KOPT-K1 (cell line): Measurements from ENCODE around the gene USP7.
"Not testable (repeated sequence)": the region's sequence is repeated elsewhere in the genome, so short reads cannot be mapped to it uniquely, and the experiment has no call there.

ENCODE experiments used
- H3K27ac ChIP-seq: fragments of 200-600 bp; sonication (generic); 2 replicates; pipeline ENCODE4 v1.5.1; 2016; ENCODE audit warnings: antibody characterized with exemption, mild to moderate bottlenecking, low read depth, low read length; ENCODE audit not compliant: poor library complexity, severe bottlenecking
- H3K36me3 ChIP-seq: fragments of 200-600 bp; sonication (generic); 2 replicates; pipeline ENCODE4 v1.5.1; 2017; ENCODE audit warnings: antibody characterized with exemption, mild to moderate bottlenecking, low read length, moderate library complexity; ENCODE audit not compliant: insufficient read depth
- H3K9me3 ChIP-seq: fragments of 200-600 bp; sonication (generic); 2 replicates; pipeline ENCODE4 v1.5.1; 2017; ENCODE audit warnings: antibody characterized with exemption, low read length, mild to moderate bottlenecking; ENCODE audit not compliant: insufficient read depth, poor library complexity, severe bottlenecking

The USP7 gene

DNA sequence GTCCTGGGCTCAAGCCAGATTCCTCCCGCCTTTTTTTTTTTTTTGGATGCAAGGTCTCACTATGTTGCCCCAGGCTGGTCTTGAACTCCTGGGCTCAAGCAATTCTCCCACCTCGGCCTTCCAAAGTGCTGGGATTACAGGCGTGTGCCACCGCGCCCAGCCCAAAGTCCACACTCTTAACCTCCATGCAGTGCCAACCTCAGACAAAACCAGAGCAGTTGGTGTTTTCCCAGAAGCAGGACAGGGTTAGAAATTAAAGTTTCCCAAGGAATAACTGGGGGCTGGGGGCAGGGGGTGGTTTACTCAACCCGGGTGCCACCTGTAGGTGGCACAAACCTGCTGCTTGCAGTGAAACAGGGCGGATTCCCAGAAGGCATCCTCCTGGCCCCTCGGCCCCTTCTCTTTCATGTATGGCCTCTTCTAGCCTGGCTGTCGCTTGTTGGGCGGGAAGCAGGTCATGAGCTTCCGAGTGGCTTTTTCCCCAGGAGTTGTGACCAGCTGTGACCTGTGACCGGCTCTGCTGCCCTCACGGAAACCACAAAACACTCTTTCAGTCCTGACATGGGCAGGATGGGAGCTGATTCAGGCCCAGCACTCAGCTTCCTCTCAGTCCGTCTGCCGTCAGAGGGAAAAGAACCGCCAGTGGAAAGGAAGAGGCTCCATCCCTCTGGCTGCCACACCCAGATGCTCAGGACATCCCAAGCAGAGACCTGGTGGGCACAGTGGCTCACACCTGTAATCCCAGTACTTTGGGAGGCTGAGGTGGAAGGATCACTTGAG lies 25.6 kb upstream of the USP7 start:
- Histone ChIP-seq H3K36me3 (no peaks in the 10 kb centered on the region), H3K27ac (no peak overlapping the region), H3K9me3 (no peaks in the 10 kb centered on the region)

DNA sequence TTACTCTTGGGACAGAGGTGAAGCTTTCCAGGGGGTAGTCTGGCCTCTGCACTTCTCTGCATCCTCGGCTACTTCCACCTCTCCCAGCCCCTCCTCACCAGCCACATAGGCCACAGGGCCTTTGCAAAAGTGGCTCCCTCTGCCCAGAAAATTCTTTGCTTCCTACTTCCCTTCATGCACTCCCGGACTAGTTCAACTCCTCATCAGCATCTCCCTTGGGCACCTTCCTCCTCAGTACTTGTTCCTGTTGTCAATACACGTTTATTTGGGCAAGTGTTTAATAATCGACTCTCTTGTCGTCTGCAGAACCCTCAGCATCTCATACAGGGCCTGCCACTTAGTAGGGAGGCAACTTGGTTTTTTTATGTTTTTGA lies 23.1 kb upstream of the USP7 start:
- no peaks in the 10 kb centered on the region for H3K9me3 ChIP-seq
- H3K36me3 ChIP-seq = no peaks in the 10 kb centered on the region
- H3K27ac ChIP-seq = no peak overlapping the region

DNA sequence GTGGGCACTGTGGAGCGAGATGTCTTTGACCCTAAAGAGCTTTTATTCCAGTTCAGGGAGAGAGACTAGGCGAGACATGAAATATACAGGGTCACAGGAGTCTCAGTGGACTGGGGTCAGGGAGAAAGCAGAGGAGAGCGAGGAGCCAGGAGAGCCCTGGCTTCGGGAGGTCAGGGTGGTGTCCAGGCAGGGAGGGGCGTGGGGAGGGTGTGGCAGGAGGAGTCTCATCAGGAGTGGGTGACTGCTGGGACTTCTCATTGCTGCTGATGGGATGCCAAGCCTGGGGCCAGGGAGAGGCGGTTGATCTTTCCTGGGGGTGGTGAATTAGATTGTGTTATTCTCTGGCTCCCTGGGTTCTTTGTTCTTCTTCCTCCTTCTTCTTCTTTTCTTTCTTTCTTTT lies 22.4 kb upstream of the USP7 start:
- Histone ChIP-seq H3K27ac (no peak overlapping the region), H3K9me3 (no peaks in the 10 kb centered on the region), H3K36me3 (no peaks in the 10 kb centered on the region)

DNA sequence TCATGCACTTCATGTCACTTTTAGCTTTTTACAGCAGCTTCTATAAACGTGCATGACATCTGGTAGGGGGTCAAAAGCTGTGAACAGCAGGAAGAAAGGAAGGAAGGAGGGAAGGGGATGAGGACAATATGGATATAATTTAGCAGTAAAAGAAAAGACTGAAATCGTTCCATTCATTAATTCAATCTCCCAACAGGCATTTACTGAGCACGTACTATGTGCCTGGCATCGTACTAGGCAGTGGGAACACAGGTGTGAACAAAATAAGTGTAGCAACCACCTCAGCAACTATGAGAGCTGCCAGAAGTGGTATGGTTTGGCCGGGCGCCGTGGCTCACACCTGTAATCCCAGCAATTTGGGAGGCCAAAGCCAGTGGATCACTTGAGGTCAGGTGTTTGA lies 19.1 kb upstream of the USP7 start:
- no peaks in the 10 kb centered on the region for H3K9me3 ChIP-seq
- no peak overlapping the region for H3K27ac ChIP-seq
- no peaks in the 10 kb centered on the region for H3K36me3 ChIP-seq

DNA sequence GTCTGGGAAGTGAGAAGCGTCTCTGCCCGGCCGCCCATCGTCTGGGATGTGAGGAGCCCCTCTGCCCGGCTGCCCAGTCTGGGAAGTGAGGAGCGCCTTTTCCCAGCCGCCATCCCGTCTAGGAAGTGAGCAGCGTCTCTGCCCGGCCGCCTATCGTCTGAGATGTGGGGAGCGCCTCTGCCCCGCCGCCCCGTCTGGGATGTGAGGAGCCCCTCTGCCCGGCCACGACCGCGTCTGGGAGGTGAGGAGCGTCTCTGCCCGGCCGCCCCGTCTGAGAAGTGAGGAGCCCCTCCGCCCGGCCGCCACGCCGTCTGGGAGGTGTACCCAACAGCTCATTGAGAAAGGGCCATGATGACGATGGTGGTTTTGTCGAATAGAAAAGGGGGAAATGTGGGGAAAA lies 18.2 kb upstream of the USP7 start:
- not testable (repeated sequence) for H3K36me3 ChIP-seq, H3K9me3 ChIP-seq, H3K27ac ChIP-seq

DNA sequence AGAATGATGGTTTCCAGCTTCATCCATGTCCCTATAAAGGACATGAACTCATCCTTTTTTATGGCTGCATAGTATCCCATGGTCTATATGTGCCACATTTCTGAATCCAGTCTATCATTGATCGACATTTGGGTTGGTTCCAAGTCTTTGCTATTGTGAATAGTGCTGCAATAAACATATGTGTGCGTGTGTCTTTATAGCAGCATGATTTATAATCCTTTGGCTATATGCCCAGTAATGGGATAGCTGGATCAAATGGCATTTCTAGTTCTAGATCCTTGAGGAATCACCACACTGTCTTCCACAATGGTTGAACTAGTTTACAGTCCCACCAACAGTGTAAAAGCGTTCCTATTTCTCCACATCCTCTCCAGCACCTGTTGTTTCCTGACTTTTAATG lies 12.5 kb upstream of the USP7 start:
- not testable (repeated sequence) for H3K36me3 ChIP-seq, H3K9me3 ChIP-seq, H3K27ac ChIP-seq

DNA sequence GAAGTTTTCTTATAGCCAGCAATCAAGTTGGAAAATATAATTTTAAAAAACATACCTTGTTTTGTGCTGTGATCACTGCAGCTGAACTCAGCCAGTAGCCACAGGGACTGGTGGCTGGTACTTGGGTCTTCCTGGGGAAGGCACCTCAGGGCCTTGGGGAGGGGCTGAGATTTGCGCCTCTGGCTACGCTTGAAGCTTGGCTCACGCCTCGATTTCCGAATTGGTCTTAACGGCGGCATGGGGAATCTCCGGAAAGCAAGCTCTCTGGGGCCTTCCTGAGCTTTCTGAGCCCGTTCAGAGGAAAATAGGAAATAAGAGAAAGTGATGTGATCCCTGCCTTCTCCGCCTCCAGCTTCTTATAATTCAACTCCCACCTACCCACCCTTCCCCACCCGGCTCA lies 11.3 kb upstream of the USP7 start:
- Histone ChIP-seq H3K27ac (no peak overlapping the region), H3K9me3 (peaks cover 7% of the 10 kb centered on the region), H3K36me3 (no peaks in the 10 kb centered on the region)

DNA sequence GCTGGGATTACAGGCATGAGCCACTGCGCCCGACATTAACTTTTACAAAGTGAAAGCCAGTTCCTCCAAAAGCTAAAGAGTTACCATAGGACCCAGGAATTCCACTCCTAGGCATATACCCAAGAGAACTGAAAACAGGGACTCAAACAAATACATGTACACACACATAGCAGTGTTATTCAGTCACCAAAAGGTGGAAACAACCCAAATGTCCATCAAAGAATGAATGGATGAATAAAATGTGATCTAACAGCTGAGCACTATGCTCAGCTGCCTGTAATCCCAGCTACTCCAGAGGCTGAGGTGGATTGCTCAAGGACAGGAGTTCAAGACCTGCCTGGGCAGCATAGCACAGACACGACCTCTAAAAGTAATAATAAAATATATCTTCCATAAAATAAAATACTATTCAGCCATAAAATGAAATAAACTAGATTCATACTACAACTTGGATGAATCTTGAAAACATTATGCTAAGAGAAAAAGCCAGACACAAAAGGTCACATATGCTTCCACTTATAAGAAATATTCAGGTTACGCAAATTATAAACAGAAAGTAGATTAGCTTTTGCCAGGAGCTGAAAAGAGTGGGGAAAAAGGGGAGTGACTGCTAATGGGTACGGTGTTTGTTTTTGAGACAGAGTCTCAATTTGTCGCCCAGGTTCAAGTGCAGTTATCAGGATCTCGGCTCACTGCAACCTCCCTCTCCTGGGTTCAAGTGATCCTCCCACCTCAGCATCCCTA lies 9.3 kb upstream of the USP7 start:
- no peaks in the 10 kb centered on the region for H3K36me3 ChIP-seq
- peaks cover 7% of the 10 kb centered on the region for H3K9me3 ChIP-seq
- H3K27ac ChIP-seq = no peak overlapping the region

DNA sequence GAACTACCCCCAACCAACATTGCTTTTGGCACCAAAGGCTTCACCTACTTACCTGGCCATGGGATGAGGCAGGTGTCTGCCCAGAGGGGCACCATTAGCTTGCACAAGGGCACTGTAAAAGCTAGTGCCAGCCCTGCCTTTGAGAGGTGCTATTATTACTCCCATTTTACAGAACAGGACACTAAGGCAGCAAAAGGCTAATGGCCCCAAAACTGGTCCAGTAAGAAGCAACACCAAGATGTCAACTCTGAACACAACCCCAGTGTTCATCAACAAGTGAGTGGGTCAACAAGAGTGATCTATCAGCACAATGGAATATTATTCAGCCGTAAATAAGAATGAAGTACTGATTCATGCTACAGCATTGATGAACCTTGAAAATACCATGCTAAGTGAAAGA lies 7.7 kb upstream of the USP7 start:
- no peak overlapping the region for H3K27ac ChIP-seq
- no peaks in the 10 kb centered on the region for H3K9me3 ChIP-seq
- no peaks in the 10 kb centered on the region for H3K36me3 ChIP-seq

DNA sequence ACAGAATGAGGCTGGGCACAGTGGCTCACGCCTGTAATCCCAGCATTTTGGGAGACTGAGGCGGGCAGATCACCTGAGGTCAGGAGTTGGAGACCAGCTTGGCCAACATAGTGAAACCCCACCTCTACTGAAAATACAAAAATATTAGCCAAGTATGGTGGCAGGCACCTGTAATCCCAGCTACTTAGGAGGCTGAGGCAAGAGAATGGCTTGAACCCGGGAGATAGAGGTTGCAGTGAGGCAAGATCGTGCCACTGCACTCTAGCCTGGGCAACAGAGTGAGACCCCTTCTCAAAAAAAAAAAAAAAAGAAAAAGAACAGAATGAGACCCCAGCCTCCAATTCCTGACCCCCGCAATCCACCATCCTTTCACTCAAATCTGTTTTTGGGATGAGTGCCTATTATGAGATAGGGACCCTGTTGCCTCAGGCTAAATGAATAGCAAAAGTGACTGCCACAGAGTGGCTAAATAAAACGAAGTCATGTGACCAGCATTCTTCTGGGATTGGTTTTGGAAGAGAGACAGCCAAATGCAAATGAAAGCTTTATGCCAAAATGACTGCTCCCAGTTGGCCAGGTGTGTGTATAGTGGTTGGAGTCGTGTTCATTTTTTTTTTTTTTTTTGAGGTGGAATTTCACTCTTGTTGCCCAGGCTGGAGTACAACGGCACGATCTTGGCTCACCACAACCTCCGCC lies 5.6 kb upstream of the USP7 start:
- not testable (repeated sequence) for H3K27ac ChIP-seq, H3K36me3 ChIP-seq, H3K9me3 ChIP-seq

DNA sequence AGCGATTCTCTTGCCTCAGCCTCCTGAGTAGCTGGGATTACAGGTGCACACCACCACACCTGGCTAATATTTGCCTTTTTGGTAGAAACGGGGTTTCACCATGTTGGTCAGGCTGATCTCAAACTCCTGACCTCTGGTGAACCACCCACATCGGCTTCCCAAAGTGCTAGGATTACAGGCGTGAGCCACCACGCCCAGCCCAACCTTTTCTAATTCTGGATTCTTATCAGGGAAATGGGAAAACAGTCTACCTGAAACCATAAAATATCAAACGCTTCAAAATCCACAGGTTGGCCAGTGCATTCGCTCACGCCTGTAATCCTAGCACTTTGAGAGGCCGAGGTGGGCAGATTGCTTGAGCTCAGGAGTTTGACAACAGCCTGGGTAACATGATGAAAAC lies 4.3 kb upstream of the USP7 start:
- not testable (repeated sequence) for H3K9me3 ChIP-seq, H3K27ac ChIP-seq, H3K36me3 ChIP-seq

DNA sequence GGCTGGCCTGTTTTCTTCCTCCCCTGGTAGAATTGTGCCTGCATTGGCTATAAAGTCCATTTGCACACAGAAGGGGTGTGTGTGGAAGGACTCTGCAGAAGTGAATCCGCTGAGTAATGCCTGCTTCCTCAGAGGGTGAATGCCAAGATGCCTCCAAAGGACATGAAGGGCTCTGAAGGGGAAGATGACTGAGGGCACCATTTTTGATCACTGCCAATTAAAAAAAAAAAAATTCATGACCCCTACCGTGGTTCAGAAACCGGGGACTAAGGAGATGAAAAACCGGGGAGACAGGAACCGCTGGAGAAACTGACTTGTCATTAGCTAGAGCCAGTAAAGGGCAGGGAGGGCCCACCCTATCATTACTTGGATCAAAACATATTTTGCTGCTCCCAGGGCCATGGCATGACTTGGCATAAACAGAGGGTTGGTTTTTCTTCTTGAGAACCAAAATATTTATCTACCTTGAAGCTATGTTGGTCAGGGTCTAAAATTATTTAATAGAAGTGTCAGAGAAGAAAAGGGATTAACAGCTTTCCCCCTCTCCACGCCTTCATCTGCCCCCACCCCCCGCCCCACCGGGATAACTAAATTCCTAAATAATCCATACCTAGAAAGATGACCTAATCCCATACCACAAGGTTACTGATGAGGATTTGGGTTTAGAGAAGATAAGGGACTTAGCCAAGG lies 3.6 kb upstream of the USP7 start:
- Histone ChIP-seq H3K27ac (no peak overlapping the region), H3K36me3 (no peaks in the 10 kb centered on the region), H3K9me3 (no peaks in the 10 kb centered on the region)

DNA sequence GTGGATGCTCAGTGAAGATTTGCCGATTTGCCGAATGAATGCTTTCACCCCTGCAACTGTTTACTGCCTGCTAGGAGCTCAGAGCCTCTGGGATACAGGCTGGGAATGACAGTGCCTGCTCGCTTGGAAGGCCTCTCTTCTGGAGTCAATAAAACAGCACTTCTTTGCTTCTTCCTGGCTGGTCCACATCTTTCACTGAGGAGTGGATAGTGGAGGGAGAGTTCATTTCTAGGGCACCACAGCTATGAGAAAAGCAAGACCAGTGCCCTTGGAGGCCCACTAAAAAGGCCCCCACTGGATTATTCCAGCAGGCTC lies 3.1 kb upstream of the USP7 start:
- Histone ChIP-seq H3K36me3 (no peaks in the 10 kb centered on the region), H3K27ac (no peak overlapping the region), H3K9me3 (no peaks in the 10 kb centered on the region)

DNA sequence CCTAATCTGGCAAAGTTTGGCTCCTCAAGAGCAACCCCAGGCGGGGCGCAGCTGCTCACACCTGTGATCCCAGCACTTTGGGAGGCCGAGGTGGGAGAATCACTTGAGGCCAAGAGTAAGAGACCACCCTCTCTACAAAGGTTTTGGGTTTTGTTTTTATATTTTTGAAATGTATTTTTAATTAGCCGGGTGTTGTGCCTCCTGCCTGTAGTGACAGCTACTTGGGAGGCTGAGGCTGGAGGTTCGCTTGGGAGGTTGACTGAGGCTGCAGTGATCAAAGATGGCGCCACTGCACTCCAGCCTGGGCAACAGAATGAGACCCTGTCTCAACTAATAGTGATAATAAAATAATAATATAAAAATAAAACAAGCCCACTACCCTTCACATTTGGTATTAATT lies 756 bp upstream of the USP7 start:
- Histone ChIP-seq H3K36me3 (no peaks in the 10 kb centered on the region), H3K27ac (peak overlapping the region; percentile 53), H3K9me3 (no peaks in the 10 kb centered on the region)

DNA sequence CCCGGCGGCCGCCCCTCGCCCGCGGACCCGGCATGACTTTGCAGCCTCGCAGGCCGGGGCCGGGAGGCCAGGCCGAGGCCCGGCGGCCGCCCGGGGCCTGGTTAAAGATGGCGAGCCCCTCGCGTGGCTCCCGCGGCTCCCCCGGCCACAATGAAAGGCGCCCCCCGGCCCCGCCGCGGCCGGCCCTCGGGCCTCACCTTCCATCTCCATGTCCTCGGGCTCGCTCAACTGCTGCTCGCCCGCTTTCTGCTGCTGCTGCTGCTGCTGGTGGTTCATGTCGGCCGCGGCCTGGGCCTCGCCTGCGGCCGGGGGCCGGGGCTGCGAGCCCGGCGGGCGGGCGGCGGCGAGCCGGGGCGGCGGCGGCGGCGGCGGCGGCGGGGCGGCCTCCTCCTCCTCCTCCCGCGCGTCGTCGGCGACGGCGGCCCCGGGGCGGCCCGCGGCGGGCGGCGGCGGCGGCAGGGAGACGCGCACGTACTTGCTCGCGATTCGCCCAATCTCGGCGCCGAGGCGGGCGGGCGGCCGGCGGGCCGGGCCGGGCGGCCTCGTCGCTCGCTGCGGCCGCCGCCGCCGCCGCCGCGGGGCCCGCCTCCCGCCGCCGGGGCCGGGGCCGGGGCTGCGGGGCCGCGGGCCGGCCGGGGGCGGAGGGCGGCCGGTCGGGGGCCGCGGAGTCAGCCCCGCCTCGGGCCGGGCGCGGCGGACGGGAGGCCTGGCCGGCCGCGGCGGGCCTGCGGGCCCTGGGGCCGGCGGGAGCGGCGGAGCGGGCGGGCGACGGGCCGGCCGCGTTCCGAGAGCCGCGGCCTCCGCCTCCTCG lies 491 bp downstream of the USP7 start:
- Histone ChIP-seq H3K9me3 (no peaks in the 10 kb centered on the region), H3K36me3 (no peaks in the 10 kb centered on the region), H3K27ac (peak overlapping the region; percentile 93)
